Naive B cell (primary cell): Measurements from ENCODE around the gene ARHGAP35. TPM values are rescaled to one million over a fixed set of nuclear protein-coding genes. Genes with fewer than 3 reads are reported as not detected.

Experiments used
- ATAC-seq, 2 donors: fragments of 150-1000 bp; cut with Tn5 transposase; 2 replicates each; pipeline ENCODE4 v1.10.0; 2021; ENCODE audit warnings: low read depth in 2 of 2, mild to moderate bottlenecking in 2 of 2, moderate library complexity in 2 of 2
- DNase-seq: peaks from one replicate; pipeline ENCODE4 v3.0.0; 2022
- H3K27ac Mint-ChIP-seq, 6 donors: one replicate each; pipeline ENCODE4 v1.8.0; 2020 to 2022; ENCODE audit warnings: mild to moderate bottlenecking in 6 of 6, mixed read lengths in 6 of 6, moderate library complexity in 5 of 6, inconsistent platforms in 2 of 6
- H3K27me3 Mint-ChIP-seq, 3 donors: one replicate each; pipeline ENCODE4 v1.8.0; 2021 to 2022; ENCODE audit warnings: mixed read lengths in 3 of 3, mild to moderate bottlenecking in 1 of 3
- H3K36me3 Mint-ChIP-seq, 2 donors: one replicate each; pipeline ENCODE4 v1.8.0; 2020 to 2022; ENCODE audit warnings: mixed read lengths in 2 of 2, inconsistent platforms in 1 of 2, mild to moderate bottlenecking in 1 of 2
- H3K4me1 Mint-ChIP-seq, 3 donors: one replicate each; pipeline ENCODE4 v1.8.0; 2020 to 2022; ENCODE audit warnings: mixed read lengths in 3 of 3, inconsistent platforms in 1 of 3, mild to moderate bottlenecking in 1 of 3, moderate library complexity in 1 of 3
- H3K4me3 Mint-ChIP-seq, 8 donors: one replicate each; pipeline ENCODE4 v1.8.0; 2020 to 2022; ENCODE audit warnings: mild to moderate bottlenecking in 8 of 8, mixed read lengths in 8 of 8, moderate library complexity in 8 of 8, inconsistent platforms in 2 of 8
- H3K9me3 Mint-ChIP-seq, 7 donors: one replicate each; pipeline ENCODE4 v1.8.0; 2020 to 2022; ENCODE audit warnings: mixed read lengths in 7 of 7, mild to moderate bottlenecking in 5 of 7, inconsistent platforms in 2 of 7, moderate library complexity in 1 of 7
- polyA plus RNA-seq, 6 donors: library from polyadenylated mRNA; unstranded; fragments of 300-500 nt; fragmentation: Illumina TruSeq; gene quantifications; one replicate each; pipeline ENCODE4 v1.2.3, GENCODE V29; 2021; ENCODE audit warnings: low read depth in 6 of 6

ARHGAP35 gene
- polyA plus RNA-seq, 6 donors from 2014 or later = 1.6 to 5.9 (median 2.0) TPM; not detected in 1

GRCh38 chr19:46886546-46887239 lies 25.9 kb downstream of the ARHGAP35 start:
- DNase-seq (no peak), ATAC-seq (no peak)
- Mint-ChIP-seq H3K27me3 (no peaks in the 10 kb centered on the region), H3K27ac (peak overlapping the region in 1 of 6 donors; percentile 6), H3K4me1 (peaks cover 23 to 43% (median 26%) of the 10 kb centered on the region in 3 donors), H3K36me3 (peaks cover 0 to 5% of the 10 kb centered on the region in 2 donors), H3K9me3 (no peaks in the 10 kb centered on the region), H3K4me3 (no peak overlapping the region)

DNA sequence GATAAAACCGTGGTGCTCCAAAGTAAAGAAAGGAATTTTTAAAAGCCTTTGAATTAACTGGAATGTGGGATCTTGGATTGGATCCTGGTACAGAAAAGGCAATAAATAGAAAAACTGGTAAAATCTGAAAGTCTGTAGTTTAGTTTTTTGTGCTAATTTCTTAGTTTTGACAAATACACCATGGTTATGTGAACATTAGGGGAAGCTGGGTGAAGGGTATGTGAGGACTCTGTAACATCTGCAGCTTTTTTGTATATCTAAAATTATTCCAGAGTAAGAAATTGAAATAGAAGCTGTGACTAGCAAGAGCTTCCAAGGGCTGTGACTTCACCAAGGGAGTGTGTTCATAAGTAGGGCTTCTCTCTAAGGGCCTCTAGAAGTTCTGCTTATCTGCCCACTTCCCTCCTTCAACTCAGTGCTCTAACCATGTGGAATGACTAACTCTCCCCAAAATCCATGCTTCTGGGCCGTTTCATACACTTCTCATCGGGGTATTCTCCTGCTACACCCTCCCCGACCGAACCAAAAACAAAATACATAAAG lies 26.5 kb downstream of the ARHGAP35 start:
- H3K27ac Mint-ChIP-seq = peak overlapping the region in 1 of 6 donors; percentile 34
- H3K4me3 Mint-ChIP-seq = no peak overlapping the region
- H3K27me3 Mint-ChIP-seq = no peaks in the 10 kb centered on the region
- DNase-seq = no peak
- H3K9me3 Mint-ChIP-seq = no peaks in the 10 kb centered on the region
- peaks cover 24 to 44% (median 25%) of the 10 kb centered on the region in 3 donors for H3K4me1 Mint-ChIP-seq
- ATAC-seq = no peak
- peaks cover 0 to 5% of the 10 kb centered on the region in 2 donors for H3K36me3 Mint-ChIP-seq

- Mint-ChIP-seq H3K27ac (peak overlapping the region in 3 of 6 donors; percentile 38 to 54 (median 50)), H3K9me3 (no peaks in the 10 kb centered on the region), H3K4me3 (no peak overlapping the region), H3K27me3 (no peaks in the 10 kb centered on the region), H3K4me1 (peaks cover 29 to 62% (median 51%) of the 10 kb centered on the region in 3 donors), H3K36me3 (peaks cover 0 to 5% of the 10 kb centered on the region in 2 donors)
- ATAC-seq = no peak
- DNase-seq = no peak
These were observed 29.8 kb downstream of the ARHGAP35 start for GRCh38 chr19:46890423-46891170.

DNA sequence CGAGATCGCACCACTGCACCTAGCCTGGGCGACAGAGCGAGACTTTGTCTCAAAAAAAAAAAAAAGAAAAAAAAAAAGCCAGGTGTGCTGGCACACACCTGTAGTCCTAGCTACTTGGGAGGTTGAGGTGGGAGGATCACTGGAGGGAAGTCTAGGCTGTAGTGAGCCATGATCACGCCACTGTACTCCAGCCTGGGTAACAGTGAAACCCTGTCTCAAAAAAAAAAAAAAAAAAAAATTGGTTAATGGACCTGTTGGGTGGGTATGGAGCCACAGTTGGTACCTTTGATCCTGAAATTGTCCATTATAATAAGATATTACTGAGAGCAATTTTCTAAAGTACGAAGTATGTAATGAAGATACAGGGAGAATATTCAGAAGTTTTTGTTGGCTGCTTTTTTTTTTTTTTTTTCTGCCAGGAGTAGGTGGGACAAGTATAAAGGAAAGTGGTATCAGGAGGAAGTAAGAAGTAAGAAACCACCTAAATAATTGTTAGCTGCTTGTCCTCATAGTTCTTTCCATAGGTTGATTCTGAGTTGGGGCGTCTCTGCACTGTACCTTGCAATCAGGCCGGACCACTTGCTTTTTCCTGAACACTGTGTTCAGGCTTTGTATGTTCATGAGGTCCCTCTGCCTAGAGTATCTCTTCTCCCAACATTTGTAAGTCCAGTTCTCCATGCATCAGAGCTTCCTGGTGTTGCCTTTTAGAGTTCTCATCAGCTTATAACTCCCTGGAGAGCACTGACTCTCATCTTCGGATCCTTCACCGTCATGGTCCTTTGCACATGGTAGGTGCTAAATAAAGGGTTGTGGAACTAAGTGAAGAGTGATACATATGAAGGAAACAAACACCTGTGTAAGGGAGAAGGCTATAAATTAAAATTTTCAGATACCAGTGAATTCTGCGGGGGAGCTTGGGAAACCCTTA lies 31.7 kb downstream of the ARHGAP35 start:
- H3K27me3 Mint-ChIP-seq = no peaks in the 10 kb centered on the region
- peak overlapping the region in 4 of 6 donors; percentile 17 to 79 (median 69) for H3K27ac Mint-ChIP-seq
- no peaks in the 10 kb centered on the region for H3K9me3 Mint-ChIP-seq
- ATAC-seq (peak; percentile 58 to 73), DNase-seq (peak; percentile 1)
- peaks cover 28 to 64% (median 62%) of the 10 kb centered on the region in 3 donors for H3K4me1 Mint-ChIP-seq
- H3K36me3 Mint-ChIP-seq = peaks cover 0 to 3% of the 10 kb centered on the region in 2 donors
- peak overlapping the region in 7 of 8 donors; percentile 9 to 73 (median 48) for H3K4me3 Mint-ChIP-seq

DNA sequence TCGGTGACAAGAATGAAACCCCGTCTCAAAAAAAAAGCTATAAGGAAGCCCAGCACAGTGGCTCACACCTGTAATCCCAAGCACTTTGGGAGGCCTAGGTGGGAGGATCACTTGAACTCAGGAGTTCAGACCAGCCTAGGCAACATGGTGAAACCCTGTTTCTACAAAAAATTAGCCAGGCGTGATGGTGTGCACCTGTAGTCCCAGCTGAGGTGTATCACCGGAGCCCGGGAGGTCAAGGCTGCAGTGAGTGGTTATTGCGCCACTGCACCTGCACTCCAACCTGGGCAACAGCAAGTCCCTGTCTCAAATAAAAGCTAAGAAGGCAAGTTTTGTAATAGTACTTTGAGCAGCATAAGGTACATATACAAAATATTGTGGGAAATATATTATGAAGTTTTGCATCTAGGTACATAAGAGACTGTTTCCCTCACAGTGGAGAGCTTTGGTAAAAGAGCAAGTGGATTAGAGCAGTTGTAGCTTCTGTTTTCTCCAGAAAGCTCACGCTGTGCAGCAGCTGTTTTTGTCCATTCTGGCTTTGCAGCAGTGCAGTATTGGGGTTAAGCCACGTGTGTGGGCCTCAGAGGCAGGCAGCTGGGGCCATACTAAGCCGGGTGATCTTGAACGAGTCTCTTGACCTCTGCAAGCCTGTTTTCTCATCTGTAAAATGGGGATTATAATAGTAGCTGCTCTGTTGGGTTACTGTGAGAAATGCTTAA lies 35.4 kb downstream of the ARHGAP35 start:
- Mint-ChIP-seq H3K36me3 (peaks cover 7% of the 10 kb centered on the region in 2 donors), H3K27me3 (no peaks in the 10 kb centered on the region), H3K27ac (peak overlapping the region in 1 of 6 donors; percentile 67), H3K9me3 (no peaks in the 10 kb centered on the region), H3K4me1 (peaks cover 34 to 60% (median 60%) of the 10 kb centered on the region in 3 donors), H3K4me3 (no peak overlapping the region)
- ATAC-seq (no peak), DNase-seq (no peak)

DNA sequence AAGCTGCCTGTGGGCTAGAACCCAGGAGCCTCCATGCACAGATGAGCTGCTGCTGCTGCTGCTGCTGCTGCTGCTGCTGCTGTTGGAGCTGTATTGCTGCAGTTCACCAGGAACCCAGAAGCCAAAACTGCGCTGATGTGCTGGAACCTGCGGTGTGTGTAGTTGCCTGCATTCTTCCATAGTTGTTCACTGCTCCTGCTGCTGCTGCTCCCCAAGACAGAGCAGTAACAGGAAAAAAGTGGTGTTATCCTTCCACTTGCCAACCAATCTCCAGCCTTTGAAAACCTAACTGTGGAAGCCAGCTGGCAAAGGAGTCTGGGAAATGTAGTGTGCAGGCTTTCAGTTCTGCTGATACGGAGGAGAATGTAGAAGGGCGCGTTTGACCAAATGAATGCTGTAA lies 37.9 kb downstream of the ARHGAP35 start:
- H3K27me3 Mint-ChIP-seq = no peaks in the 10 kb centered on the region
- no peak for ATAC-seq
- no peaks in the 10 kb centered on the region for H3K9me3 Mint-ChIP-seq
- DNase-seq = no peak
- peaks cover 7% of the 10 kb centered on the region in 2 donors for H3K36me3 Mint-ChIP-seq
- peaks cover 35 to 62% (median 57%) of the 10 kb centered on the region in 3 donors for H3K4me1 Mint-ChIP-seq
- H3K27ac Mint-ChIP-seq = peak overlapping the region in 2 of 6 donors; percentile 43 to 59
- no peak overlapping the region for H3K4me3 Mint-ChIP-seq

- DNase-seq (no peak), ATAC-seq (no peak)
- Mint-ChIP-seq H3K27ac (peak overlapping the region in 1 of 6 donors; percentile 38), H3K4me3 (no peak overlapping the region), H3K9me3 (no peaks in the 10 kb centered on the region), H3K36me3 (peaks cover 7% of the 10 kb centered on the region in 2 donors), H3K27me3 (no peaks in the 10 kb centered on the region), H3K4me1 (peaks cover 44 to 58% (median 52%) of the 10 kb centered on the region in 3 donors)
These were observed 39.5 kb downstream of the ARHGAP35 start for GRCh38 chr19:46900341-46900740.

DNA sequence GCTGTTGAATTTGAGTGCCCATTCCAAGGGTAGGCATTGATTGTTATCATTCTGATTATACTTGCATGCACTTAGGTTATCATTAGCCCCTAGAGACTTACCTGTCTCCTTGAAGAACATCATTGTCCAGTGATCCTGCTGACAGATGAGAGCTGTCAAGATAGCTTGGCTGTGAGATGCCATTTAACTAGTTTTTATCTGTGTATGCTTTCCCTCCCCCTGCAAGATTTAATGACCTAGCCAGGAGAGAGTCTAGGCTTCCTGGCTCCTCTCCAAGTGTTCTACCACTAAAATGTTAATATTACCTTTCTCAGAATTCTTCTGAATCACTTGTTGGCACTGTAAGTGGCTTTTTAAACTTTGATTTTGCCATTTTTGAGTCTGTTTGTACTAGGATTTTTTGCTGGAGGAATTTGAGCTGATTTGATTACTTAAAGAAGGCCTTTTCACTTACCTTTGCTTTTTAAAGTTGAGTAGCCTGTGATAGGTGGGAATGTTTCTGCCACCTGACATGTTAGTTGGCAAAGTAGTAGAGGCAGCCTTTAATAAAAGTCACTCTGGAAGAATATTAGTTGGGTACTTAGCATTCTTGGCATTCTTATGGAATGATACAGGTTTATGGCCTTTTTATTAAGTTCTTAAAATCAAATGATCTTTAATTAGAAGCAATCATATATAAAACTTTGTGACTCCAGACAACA lies 41.1 kb downstream of the ARHGAP35 start:
- Mint-ChIP-seq H3K4me1 (peaks cover 37 to 49% (median 40%) of the 10 kb centered on the region in 3 donors), H3K4me3 (no peak overlapping the region), H3K27ac (peak overlapping the region in 2 of 6 donors; percentile 69 to 76), H3K36me3 (peaks cover 7% of the 10 kb centered on the region in 2 donors), H3K27me3 (no peaks in the 10 kb centered on the region), H3K9me3 (no peaks in the 10 kb centered on the region)
- DNase-seq (no peak), ATAC-seq (no peak)

DNA sequence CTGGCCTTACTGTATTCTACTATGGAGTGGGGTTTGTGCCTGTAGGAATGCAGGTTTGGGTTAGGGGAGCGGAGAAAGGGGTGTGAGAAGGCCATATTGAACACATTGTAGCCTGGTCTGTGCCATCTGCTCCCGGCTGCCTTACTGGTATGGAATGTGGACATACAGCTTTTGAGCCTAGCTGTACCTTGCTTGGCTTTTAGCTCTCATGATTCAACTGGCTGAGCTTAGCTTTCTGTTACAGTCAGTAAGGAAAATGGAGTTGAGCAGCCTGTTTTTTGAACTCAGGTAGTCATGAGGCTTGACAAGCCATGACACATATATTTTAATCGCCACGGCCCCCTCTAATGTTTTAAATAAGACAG lies 41.6 kb downstream of the ARHGAP35 start:
- no peaks in the 10 kb centered on the region for H3K9me3 Mint-ChIP-seq
- H3K4me3 Mint-ChIP-seq = no peak overlapping the region
- DNase-seq = no peak
- ATAC-seq = no peak
- H3K27ac Mint-ChIP-seq = peak overlapping the region in 2 of 6 donors; percentile 52 to 79
- H3K4me1 Mint-ChIP-seq = peaks cover 36 to 51% (median 40%) of the 10 kb centered on the region in 3 donors
- H3K36me3 Mint-ChIP-seq = peaks cover 7% of the 10 kb centered on the region in 2 donors
- no peaks in the 10 kb centered on the region for H3K27me3 Mint-ChIP-seq

DNA sequence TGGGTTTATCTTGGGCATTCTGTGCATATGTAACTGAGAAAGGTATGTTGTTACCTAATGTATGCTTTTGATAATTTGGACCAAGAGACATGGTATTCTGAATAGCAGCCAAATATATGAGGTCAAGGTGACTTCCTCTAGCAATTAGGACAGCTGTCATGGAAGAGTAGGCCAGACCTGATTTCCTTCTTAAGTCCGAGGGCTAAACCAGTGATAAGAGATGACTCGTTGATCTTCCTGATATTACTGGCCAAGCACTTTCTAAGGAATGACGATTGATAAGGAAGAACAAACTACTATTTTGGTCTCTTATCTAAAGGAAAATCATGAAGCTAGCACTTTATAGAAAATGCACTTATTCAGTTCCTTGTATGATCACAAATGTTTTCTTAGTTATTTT lies 42.7 kb downstream of the ARHGAP35 start:
- H3K27ac Mint-ChIP-seq = peak overlapping the region in 2 of 6 donors; percentile 31 to 62

GRCh38 chr19:46904114-46905060 lies 43.6 kb downstream of the ARHGAP35 start:
- DNase-seq (no peak), ATAC-seq (no peak)
- Mint-ChIP-seq H3K9me3 (no peaks in the 10 kb centered on the region), H3K36me3 (no peaks in the 10 kb centered on the region), H3K4me3 (no peak overlapping the region), H3K27me3 (no peaks in the 10 kb centered on the region), H3K4me1 (peaks cover 34 to 52% (median 36%) of the 10 kb centered on the region in 3 donors), H3K27ac (peak overlapping the region in 3 of 6 donors; percentile 31 to 62 (median 38))

More for the DNA sequence above, 42.7 kb downstream of the ARHGAP35 start:
- DNase-seq = no peak
- Mint-ChIP-seq H3K27me3 (no peaks in the 10 kb centered on the region), H3K36me3 (peaks cover 6 to 7% of the 10 kb centered on the region in 2 donors), H3K9me3 (no peaks in the 10 kb centered on the region), H3K4me3 (no peak overlapping the region), H3K4me1 (peaks cover 35 to 52% (median 38%) of the 10 kb centered on the region in 3 donors)
- no peak for ATAC-seq
